22Rv1 (cell line): ENCODE data around the gene MCM3.

ENCODE experiments used
- H3K27ac ChIP-seq: fragments of 450-650 bp; 2 replicates; pipeline ENCODE4 v1.5.1; 2017
- ZFX ChIP-seq: fragments of 450-650 bp; IDR thresholded peaks from 2 replicates; pipeline ENCODE4 v1.6.1; 2017; ENCODE audit warnings: antibody characterized with exemption, borderline replicate concordance
- TF ChIP-seq, protein P1 (sequence below): fragments of 450-650 bp; IDR thresholded peaks from 2 replicates; pipeline ENCODE4 v1.5.1; 2017; ENCODE audit warnings: mild to moderate bottlenecking

MCM3 gene

DNA sequence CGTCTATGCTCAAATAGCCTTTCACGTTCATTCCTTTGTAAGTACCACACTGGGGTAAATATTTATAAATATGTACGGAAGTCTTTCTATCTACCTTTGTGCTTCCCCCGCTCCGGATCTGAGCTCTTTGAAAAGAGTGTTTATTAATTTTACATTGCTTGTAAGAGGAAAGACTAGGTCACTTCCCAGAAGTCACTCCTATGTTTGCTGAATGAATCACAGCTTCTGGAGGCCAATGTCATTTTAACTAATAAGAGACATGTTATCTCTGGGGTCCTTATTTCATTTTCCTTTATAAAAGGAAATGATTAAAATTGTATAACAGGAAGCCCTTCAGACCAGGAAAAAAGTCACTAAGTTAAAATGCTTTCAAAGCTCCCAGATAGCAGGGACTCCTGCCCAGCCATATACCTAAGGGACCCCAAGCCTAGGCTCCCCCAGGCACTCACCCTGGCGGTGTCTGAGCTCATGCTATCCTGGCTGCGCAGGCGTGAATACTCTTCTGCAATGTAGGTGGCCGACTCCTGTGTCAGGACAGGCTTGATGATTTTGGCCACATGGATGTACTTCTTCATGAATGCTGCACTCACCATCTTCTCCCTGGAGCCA is 12.6 kb downstream of the MCM3 start:
- no peak overlapping the region for H3K27ac ChIP-seq

DNA sequence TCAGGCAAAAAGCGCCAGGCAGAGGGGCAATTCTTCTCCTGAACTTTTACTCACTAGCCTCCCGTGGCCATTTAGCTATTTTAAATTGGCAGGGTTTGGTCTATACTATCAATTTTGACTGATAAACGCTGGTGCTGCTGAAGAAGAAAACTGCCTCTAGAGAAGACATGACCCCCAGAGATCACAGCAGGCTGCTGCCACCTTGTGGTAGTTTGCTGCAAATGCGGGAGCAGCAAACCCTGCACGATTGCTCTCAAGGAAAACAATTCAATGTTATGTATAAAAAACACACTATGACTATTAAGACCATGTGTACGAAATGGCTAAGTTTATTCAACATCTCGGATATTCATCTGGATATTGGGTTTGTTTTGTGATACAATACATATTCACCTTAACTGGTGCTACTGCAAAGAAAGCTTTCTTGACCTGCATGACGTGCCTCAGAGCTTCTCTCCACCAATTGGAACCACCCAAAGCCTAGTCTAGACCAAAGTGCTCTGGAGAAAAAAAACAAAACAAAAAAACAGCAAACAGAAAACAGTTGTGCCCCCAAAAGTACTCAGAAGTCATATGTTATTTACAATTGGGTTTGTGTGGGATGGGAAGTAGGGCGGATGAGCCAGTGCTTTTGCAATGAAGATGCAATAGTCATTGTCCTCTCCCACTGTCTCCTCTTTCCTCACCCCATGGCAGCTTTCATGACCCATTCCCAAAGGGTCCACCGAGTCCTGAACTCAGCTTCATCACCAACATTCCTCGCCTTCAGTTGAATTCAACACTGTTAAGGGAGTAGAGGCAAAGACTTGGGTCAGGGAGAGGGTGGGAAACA is 20.6 kb downstream of the MCM3 start:
- no peak for TF ChIP-seq ZFX
- TF ChIP-seq, protein P1, sequence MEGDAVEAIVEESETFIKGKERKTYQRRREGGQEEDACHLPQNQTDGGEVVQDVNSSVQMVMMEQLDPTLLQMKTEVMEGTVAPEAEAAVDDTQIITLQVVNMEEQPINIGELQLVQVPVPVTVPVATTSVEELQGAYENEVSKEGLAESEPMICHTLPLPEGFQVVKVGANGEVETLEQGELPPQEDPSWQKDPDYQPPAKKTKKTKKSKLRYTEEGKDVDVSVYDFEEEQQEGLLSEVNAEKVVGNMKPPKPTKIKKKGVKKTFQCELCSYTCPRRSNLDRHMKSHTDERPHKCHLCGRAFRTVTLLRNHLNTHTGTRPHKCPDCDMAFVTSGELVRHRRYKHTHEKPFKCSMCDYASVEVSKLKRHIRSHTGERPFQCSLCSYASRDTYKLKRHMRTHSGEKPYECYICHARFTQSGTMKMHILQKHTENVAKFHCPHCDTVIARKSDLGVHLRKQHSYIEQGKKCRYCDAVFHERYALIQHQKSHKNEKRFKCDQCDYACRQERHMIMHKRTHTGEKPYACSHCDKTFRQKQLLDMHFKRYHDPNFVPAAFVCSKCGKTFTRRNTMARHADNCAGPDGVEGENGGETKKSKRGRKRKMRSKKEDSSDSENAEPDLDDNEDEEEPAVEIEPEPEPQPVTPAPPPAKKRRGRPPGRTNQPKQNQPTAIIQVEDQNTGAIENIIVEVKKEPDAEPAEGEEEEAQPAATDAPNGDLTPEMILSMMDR = peak; percentile 94
- H3K27ac ChIP-seq = no peak overlapping the region

More for the DNA sequence above, 12.6 kb downstream of the MCM3 start:
- TF ChIP-seq, protein P1 = no peak
- no peak for TF ChIP-seq ZFX

DNA sequence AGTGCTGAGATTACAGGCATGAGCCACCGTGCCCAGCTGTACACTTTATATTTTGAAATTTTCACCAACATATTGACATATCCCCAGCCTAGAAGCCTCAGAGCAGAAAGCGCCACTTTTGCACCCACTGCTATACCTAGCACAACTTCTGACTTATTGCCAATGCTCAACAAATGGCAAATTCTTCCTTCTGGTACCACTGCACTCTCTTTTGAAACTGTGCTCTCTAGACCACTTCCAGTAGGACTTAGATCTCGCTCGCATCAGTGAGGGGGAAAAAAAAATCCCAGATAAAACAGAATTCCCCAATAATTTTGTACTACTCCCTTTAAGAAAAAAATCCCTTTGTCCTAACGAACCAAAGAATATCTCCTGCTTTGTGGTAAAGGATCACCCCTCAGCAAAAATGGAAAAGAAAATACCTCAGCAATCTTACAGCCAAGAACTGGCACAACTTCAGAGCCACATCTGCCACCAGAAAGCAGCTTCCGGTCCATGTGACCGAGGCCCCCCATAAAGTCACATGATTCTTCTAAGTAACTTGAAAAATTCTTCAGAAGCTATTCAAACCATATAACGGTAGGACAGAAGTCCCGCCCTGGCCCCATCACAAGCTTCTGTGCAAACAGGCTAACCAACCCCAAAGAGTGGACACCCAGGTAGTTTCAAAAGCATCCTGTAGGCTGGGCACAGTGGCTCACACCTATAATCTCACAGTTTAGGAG is 21.8 kb downstream of the MCM3 start:
- TF ChIP-seq, protein P1 = no peak
- TF ChIP-seq ZFX = no peak
- no peak overlapping the region for H3K27ac ChIP-seq

DNA sequence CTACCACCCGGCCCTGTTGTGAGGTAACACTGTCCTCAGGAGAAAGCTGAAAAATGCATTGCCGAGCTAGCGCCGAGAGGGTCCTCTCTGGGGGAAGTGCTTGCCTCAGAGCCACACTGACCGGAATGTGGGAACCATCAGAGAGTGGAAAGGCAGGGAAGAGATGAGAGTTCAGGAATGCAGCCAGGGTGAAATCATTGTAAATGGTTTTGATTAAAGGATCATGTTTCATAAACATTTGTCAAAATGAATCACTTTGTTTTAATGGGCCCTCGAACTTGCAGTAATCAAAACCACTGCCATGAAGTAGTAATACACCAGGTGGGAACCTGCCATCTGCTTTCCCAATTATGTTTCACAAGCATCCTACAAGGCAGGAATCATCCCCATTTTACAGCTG is 23.3 kb downstream of the MCM3 start:
- no peak for TF ChIP-seq ZFX
- TF ChIP-seq, protein P1 = no peak
- H3K27ac ChIP-seq = no peak overlapping the region

DNA sequence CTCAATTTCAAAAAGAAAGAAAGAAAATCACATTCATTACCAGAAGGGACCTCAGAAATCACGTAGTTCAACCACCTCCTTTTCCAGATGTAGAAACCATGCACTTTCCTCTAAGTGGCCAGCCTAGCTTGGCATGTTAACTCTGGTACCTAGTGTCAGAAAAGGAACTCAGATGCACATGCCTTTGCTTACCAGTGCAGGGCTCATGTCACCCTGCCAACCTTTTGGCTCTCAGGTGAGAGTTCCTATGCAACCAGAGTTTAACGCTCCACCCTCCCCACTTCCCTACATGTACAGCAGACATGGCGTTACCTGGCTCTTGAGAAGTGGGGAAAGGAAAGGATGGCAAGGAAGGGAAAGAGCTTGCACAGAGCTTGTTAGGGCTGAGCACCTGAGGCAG is 23.9 kb downstream of the MCM3 start:
- H3K27ac ChIP-seq = no peak overlapping the region
- TF ChIP-seq, protein P1 = no peak
- TF ChIP-seq ZFX = no peak

DNA sequence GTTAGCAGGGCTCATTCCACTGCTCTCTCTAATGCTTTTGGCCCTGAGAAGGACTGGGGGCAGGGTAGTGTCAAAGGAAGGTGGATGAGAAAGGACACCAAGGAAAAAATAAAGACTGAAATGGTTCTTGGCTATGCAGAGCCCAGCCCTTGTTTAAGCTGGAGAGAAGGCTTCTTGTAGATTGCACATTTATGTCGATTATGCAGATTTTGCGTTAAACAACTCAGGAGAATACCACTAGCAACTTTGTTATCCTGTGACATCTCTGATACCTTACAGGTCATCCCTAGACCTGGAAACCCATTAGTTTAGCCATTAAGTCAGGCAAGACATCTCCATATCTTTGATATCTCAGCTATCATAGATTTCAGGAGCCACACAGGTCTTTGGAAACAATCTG is 29.1 kb downstream of the MCM3 start:
- no peak overlapping the region for H3K27ac ChIP-seq

More for the DNA sequence above, 29.1 kb downstream of the MCM3 start:
- no peak for TF ChIP-seq ZFX
- TF ChIP-seq, protein P1 = no peak
